ENCODE data around the gene ABHD12.

- TF ChIP-seq CTCF (IDR thresholded peaks at IDR 0.05), result no peak
- TF ChIP-seq POLR2A (IDR thresholded peaks at IDR 0.05), result no peak
Measured at GRCh38 chr20:25258828-25259227, 131.8 kb downstream of the ABHD12 start.

Data from uterus (tissue), 2 donors.